Fibroblast of lung (primary cell): ENCODE data around the gene GDPGP1. TPM values are rescaled to one million over a fixed set of nuclear protein-coding genes. Genes with fewer than 3 reads are reported as not detected.
"Not testable (repeated sequence)": the region's sequence is repeated elsewhere in the genome, so short reads cannot be mapped to it uniquely, and the experiment has no call there.

ENCODE experiments used
- DNase-seq, 2 donors: peaks; one replicate each; pipeline versions ENCODE4 v3.0.0 to v3.0.0-alpha.2; 2010; ENCODE audit warnings: low read depth in 2 of 2
- H2AFZ ChIP-seq: 2 replicates; pipeline ENCODE4 v1.5.1; 2012; ENCODE audit warnings: low read length, control low read depth, inconsistent platforms
- H3K27ac ChIP-seq: 2 replicates; pipeline ENCODE4 v1.5.1; 2011; ENCODE audit warnings: low read length, control low read depth; ENCODE audit not compliant: insufficient read depth
- H3K27me3 ChIP-seq: 2 replicates; pipeline ENCODE4 v1.5.1; 2011; ENCODE audit warnings: mild to moderate bottlenecking, low read length; ENCODE audit not compliant: control insufficient read depth, insufficient read depth
- H3K36me3 ChIP-seq: 2 replicates; pipeline ENCODE4 v1.5.1; 2011; ENCODE audit warnings: low read length; ENCODE audit not compliant: control insufficient read depth, insufficient read depth
- H3K4me1 ChIP-seq: 2 replicates; pipeline ENCODE4 v1.5.1; 2011; ENCODE audit warnings: low read length; ENCODE audit not compliant: control insufficient read depth, insufficient read depth; ENCODE audit errors: extremely low read depth
- H3K4me2 ChIP-seq: 2 replicates; pipeline ENCODE4 v1.5.1; 2011; ENCODE audit warnings: low read length, control low read depth; ENCODE audit not compliant: insufficient read depth; ENCODE audit errors: extremely low read depth
- H3K4me3 ChIP-seq, 4 experiments: fragments of 200-600 bp in 1 of 4; sonication (generic) in 1 of 4; replicated peaks in 1 of 4; 2 replicates each; pipeline ENCODE4 v1.5.1; 2011 to 2016; ENCODE audit warnings: low read length in 4 of 4, low read depth in 3 of 4, mild to moderate bottlenecking in 3 of 4, control low read depth in 2 of 4, inconsistent platforms in 1 of 4, mixed read lengths in 1 of 4; ENCODE audit not compliant: insufficient read depth in 1 of 4; ENCODE audit errors: control extremely low read depth in 1 of 4
- H3K79me2 ChIP-seq: 2 replicates; pipeline ENCODE4 v1.5.1; 2012; ENCODE audit warnings: mild to moderate bottlenecking, low read length, inconsistent platforms; ENCODE audit not compliant: control insufficient read depth, insufficient read depth
- H3K9ac ChIP-seq: 2 replicates; pipeline ENCODE4 v1.5.1; 2011; ENCODE audit warnings: mild to moderate bottlenecking, low read length, control low read depth; ENCODE audit not compliant: insufficient read depth
- H3K9me3 ChIP-seq: 2 replicates; pipeline ENCODE4 v1.5.1; 2012; ENCODE audit warnings: low read depth, low read length; ENCODE audit not compliant: control insufficient read depth, insufficient read depth
- H4K20me1 ChIP-seq: 2 replicates; pipeline ENCODE4 v1.5.1; 2011; ENCODE audit warnings: low read length; ENCODE audit not compliant: control insufficient read depth, insufficient read depth; ENCODE audit errors: extremely low read depth
- EZH2 ChIP-seq: IDR thresholded peaks from 2 replicates; pipeline ENCODE4 v1.5.1; 2012; ENCODE audit warnings: low read length, control low read depth, mild to moderate bottlenecking; ENCODE audit errors: missing control alignments
- polyA plus RNA-seq, 2 donors: library from polyadenylated mRNA; depleted of rRNA in 1 of 2; stranded (reverse) in 1 of 2; unstranded in 1 of 2; fragments of >200 nt; gene quantifications; 2 replicates each; pipeline ENCODE4 v1.2.1, GENCODE V29; 2011 to 2012; ENCODE audit warnings: missing spikeins in 1 of 2
- total RNA-seq: library from RNA; depleted of rRNA; stranded (reverse); fragments of >200 nt; gene quantifications from 2 replicates; pipeline ENCODE4 v1.2.1, GENCODE V29; 2014
- TF ChIP-seq, protein P1 (sequence below), 2 donors: IDR thresholded peaks in 1 of 2; conservative IDR thresholded peaks in 1 of 2; 1 replicate in 1 of 2; 2 replicates in 1 of 2; pipeline ENCODE4 v1.5.1; 2011 to 2012; ENCODE audit warnings: low read length in 2 of 2, control low read depth in 1 of 2, inconsistent platforms in 1 of 2, low read depth in 1 of 2, mild to moderate bottlenecking in 1 of 2

Gene GDPGP1
- total and polyA plus RNA-seq, 2 donors (not counting 1 experiment from before 2014, with no cell fraction given): 1.9 to 9.7 TPM

DNA sequence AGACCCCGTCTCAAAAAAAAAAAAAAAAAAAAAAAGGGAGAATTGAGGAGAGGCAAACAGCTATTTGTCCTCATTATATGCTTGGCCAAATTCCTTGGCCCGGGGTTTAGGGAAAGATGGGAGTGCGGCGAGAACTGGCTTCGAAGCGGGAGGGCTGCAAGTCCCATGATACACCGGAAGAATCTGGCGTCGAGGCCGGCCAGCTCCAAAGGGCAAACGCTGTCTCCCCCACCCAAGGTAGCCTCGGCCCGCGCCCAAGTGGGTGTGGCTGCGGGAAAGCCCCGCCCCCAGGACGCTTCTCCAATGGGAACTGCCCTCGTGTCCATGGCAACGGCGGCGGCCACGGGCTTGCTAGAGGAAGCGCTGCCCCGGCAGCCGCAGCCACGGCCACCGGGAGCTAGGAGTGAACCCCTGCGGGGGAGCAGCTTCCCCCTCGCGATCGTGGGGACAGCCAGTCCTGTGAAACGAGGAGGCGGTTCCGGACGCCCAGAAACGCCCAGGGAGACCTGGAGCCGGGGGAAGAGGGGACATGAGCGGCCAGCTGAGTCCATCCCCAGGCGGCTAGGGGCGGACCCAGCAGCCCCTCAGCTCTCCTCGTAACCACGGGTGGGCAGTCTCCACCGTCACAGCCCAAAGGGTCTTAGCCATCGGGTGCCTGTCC, 15.3 kb downstream of the GDPGP1 start, which contains the start of gene TTLL13:
Gene TTLL13, plus strand, starts transcription at position 354 of the 661 bp plus-strand sequence. CDS start 1,075 bp downstream, outside the sequence.
- DNase-seq: peak; percentile 75 to 81
- Histone ChIP-seq H3K79me2 (no peaks in the 10 kb centered on the region), H3K4me3 (peak within 1 kb of the TSS; percentile 66 to 77 (median 70)), H4K20me1 (no peaks in the 10 kb centered on the region), H3K9ac (peak within 1 kb of the TSS; percentile 52), H3K36me3 (no peaks in the 10 kb centered on the region), H3K27me3 (no peaks in the 10 kb centered on the region), H3K4me2 (peak within 1 kb of the TSS; percentile 92), H3K27ac (peak within 1 kb of the TSS; percentile 34), H3K9me3 (no peaks in the 10 kb centered on the region), H2AFZ (peak within 1 kb of the TSS; percentile 91), H3K4me1 (peaks cover 4% of the 10 kb centered on the region)
- TF ChIP-seq, protein P1, sequence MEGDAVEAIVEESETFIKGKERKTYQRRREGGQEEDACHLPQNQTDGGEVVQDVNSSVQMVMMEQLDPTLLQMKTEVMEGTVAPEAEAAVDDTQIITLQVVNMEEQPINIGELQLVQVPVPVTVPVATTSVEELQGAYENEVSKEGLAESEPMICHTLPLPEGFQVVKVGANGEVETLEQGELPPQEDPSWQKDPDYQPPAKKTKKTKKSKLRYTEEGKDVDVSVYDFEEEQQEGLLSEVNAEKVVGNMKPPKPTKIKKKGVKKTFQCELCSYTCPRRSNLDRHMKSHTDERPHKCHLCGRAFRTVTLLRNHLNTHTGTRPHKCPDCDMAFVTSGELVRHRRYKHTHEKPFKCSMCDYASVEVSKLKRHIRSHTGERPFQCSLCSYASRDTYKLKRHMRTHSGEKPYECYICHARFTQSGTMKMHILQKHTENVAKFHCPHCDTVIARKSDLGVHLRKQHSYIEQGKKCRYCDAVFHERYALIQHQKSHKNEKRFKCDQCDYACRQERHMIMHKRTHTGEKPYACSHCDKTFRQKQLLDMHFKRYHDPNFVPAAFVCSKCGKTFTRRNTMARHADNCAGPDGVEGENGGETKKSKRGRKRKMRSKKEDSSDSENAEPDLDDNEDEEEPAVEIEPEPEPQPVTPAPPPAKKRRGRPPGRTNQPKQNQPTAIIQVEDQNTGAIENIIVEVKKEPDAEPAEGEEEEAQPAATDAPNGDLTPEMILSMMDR (conservative IDR thresholded peaks at IDR 0.05 in 1 of 2, IDR thresholded peaks at IDR 0.05 in 1 of 2; ENCODE audit: low read depth in 1 of 2, low read length in 2 of 2): no peak
- no peak for TF ChIP-seq EZH2

DNA sequence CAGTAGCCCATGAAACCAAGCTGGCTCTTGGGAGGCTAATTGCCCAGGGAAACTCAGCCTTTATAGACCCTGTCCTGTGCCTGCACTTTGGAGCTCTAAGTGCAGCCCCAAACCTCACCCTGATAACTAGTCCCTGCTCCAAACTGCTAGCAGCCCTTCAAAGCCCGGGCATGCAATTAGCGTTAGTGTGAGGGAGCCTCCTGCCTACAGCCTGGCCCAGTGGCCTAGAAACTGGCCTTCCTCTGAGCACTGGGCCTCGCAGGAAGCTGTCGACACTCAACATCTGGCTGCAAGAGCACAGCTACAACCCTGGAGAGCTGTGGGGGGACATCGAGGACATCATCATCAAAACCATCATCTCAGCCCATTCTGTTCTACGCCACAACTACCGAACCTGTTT, 23.8 kb downstream of the GDPGP1 start:
- H3K9me3 ChIP-seq: no peaks in the 10 kb centered on the region
- no peak overlapping the region for H2AFZ ChIP-seq
- TF ChIP-seq, protein P1 (conservative IDR thresholded peaks at IDR 0.05 in 1 of 2, IDR thresholded peaks at IDR 0.05 in 1 of 2; ENCODE audit: low read depth in 1 of 2, low read length in 2 of 2): no peak
- no peak for TF ChIP-seq EZH2
- H3K9ac ChIP-seq: no peak overlapping the region
- no peaks in the 10 kb centered on the region for H3K4me1 ChIP-seq
- H3K27me3 ChIP-seq: peaks cover 3% of the 10 kb centered on the region
- no peak for DNase-seq
- H3K79me2 ChIP-seq: no peaks in the 10 kb centered on the region
- no peak overlapping the region for H3K27ac ChIP-seq
- H3K36me3 ChIP-seq: no peaks in the 10 kb centered on the region
- no peaks in the 10 kb centered on the region for H4K20me1 ChIP-seq
- H3K4me2 ChIP-seq: no peak overlapping the region
- H3K4me3 ChIP-seq: no peak overlapping the region

DNA sequence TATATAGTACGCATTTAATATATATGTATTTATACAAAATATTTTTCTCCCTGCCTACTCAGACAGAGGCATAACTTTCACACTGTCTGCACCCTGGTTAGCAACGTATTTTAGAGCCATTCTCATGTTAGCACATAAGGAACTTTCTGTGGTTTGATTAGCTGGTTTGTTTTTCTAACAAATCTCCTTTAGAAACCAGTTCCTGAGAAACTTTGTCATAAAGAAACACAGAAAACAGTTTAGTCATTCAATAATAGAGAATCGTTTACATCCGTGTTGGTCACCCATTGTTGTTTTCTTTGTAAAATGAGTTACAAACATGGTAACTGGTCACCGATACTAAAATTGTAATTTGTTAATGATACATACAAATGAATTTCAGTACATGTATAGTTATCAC, 25.5 kb downstream of the GDPGP1 start:
- H4K20me1 ChIP-seq: no peaks in the 10 kb centered on the region
- H3K4me2 ChIP-seq: no peak overlapping the region

DNA sequence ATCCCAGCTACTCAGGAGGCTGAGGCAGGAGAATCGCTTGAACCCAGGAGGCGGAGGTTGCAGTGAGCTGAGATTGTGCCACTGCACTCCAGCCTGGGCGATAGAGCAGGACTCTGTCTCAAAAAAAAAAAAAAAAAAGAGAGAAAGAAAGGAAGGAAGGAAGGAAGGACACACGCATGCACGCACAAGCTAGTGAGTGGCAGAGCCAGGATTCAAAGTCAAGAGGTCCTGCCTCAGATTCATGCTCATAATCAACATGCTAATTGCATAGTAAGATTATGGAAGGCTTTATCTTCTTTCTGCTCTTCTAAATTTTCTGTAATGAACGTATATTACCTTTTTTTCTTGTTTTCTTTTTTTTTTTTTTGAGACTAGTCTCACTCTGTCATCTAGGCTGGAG, 26.7 kb downstream of the GDPGP1 start:
- H3K27me3 ChIP-seq: not testable (repeated sequence)

More for the DNA sequence above, 25.5 kb downstream of the GDPGP1 start:
- H3K9ac ChIP-seq: no peak overlapping the region
- no peak for DNase-seq
- H3K9me3 ChIP-seq: no peaks in the 10 kb centered on the region
- no peak overlapping the region for H3K4me3 ChIP-seq
- H3K27ac ChIP-seq: no peak overlapping the region
- TF ChIP-seq EZH2: no peak
- TF ChIP-seq, protein P1 (conservative IDR thresholded peaks at IDR 0.05 in 1 of 2, IDR thresholded peaks at IDR 0.05 in 1 of 2; ENCODE audit: low read depth in 1 of 2, low read length in 2 of 2): no peak
- H3K79me2 ChIP-seq: no peaks in the 10 kb centered on the region
- H3K27me3 ChIP-seq: peaks cover 3% of the 10 kb centered on the region
- peaks cover 2% of the 10 kb centered on the region for H3K4me1 ChIP-seq
- H2AFZ ChIP-seq: no peak overlapping the region
- H3K36me3 ChIP-seq: no peaks in the 10 kb centered on the region

More for the DNA sequence above, 26.7 kb downstream of the GDPGP1 start:
- not testable (repeated sequence) for H3K9me3 ChIP-seq, H3K27ac ChIP-seq, H3K4me3 ChIP-seq, H3K4me2 ChIP-seq, H3K79me2 ChIP-seq, H3K9ac ChIP-seq, H3K4me1 ChIP-seq, DNase-seq, H4K20me1 ChIP-seq, H2AFZ ChIP-seq, H3K36me3 ChIP-seq
